ENCODE data around the gene CHAC1. TPM values are rescaled to one million over a fixed set of nuclear protein-coding genes. Genes with fewer than 3 reads are reported as not detected.

The CHAC1 gene
- total and polyA plus RNA-seq, 8 donors, result 1.3 to 61.6 (median 5.0) TPM

DNA sequence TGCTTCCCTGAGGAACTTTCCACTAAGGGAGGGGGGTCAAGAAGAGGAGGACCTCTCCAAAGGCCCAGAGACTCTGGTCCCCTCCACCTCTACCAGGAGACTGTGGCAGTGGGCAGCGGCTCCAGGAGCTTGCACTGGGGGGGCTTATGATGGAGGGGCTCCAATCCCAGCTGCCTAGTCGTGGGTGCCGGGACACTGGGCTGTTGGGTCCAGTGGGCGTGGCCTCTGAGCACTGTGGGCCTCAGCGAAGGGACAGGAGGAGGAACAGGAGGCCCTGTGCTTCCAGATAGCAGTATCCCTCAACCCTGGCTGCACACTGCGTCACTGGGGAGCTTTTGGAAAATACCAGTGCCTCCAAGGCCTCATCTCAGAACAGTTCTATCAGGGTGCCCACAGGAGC lies 37.6 kb upstream of the CHAC1 start:
- H3K9me3 ChIP-seq, result no peaks in the 10 kb centered on the region
- H3K4me1 ChIP-seq, result peaks cover 0 to 12% (median 0%) of the 10 kb centered on the region in 4 donors
- no peaks in the 10 kb centered on the region for H3K36me3 ChIP-seq
- no peak overlapping the region for H3K4me3 ChIP-seq
- 60 to 71% (median 68%) methylated on average over 3 to 6 of the region's 6 CpGs for WGBS, 5 donors
- intact Hi-C loops (cut with DNase I; ENCODE audit: low total_unique reads), result no loop called here
- no peak for DNase-seq
- TF ChIP-seq POLR2A (IDR thresholded peaks at IDR 0.05) (no peak), POLR2AphosphoS5 (IDR thresholded peaks at IDR 0.05) (no peak), CTCF (IDR thresholded peaks at IDR 0.05) (no peak), EP300 (IDR thresholded peaks at IDR 0.05) (no peak)
- peak overlapping the region in 1 of 5 donors; percentile 26 for H3K27ac ChIP-seq
- no peaks in the 10 kb centered on the region for H3K27me3 ChIP-seq

- intact Hi-C loops (cut with DNase I; ENCODE audit: low total_unique reads), result no loop called here
- Histone ChIP-seq H3K9me3 (no peaks in the 10 kb centered on the region), H3K4me1 (no peaks in the 10 kb centered on the region), H3K36me3 (no peaks in the 10 kb centered on the region), H3K27me3 (no peaks in the 10 kb centered on the region), H3K4me3 (no peak overlapping the region), H3K27ac (peak overlapping the region in 3 of 5 donors; percentile 37 to 43 (median 39))
- TF ChIP-seq POLR2A (IDR thresholded peaks at IDR 0.05) (no peak), CTCF (IDR thresholded peaks at IDR 0.05) (no peak), EP300 (IDR thresholded peaks at IDR 0.05) (no peak)
- no peak for DNase-seq
- 58 to 77% (median 75%) methylated on average over 10 to 11 of the region's 11 CpGs for WGBS, 5 donors
Measured at GRCh38 chr15:40917585-40917984, 35.7 kb upstream of the CHAC1 start.

DNA sequence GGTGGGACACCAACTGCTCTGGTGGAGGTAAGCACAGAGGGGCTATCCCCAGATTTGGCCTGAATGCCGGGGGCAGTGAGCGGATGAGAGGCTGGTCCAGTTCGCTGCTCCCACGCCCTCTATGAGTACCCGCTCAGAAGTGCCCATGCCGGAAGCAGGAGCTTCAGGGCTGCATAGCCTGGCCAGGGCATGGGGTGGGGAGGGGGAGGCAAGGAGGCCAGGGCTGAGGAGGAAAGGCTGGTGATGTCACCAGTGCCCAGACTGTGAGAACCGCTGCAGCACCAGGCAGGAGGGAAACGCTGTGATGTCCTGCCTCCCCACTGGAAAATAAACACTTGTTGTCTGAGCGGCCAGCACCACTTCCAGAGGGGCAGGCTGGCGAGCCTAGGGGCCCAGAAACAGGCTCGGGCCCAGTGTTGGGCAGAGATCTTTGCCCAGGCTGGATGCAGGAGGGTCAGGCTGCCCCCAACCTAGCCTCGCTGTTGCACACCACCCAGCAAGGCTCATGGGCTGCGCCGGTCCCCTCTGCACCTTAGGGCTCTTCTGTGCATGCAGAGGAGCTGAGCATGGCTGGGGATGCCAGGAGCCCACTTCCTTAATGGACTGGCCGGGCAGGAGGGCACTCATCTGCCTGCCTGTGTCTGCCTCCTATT lies 35.0 kb upstream of the CHAC1 start:
- H3K9me3 ChIP-seq, result no peaks in the 10 kb centered on the region
- peak in 1 of 2 donors; percentile 65 for DNase-seq
- 69 to 96% (median 83%) methylated on average over 4 to 15 of the region's 15 CpGs for WGBS, 5 donors
- H3K27me3 ChIP-seq, result no peaks in the 10 kb centered on the region
- no peak overlapping the region for H3K4me3 ChIP-seq
- intact Hi-C loops (cut with DNase I; ENCODE audit: low total_unique reads), result no loop called here
- no peak for TF ChIP-seq CTCF (IDR thresholded peaks at IDR 0.05)
- TF ChIP-seq POLR2A (IDR thresholded peaks at IDR 0.05), result no peak
- no peak for TF ChIP-seq EP300 (IDR thresholded peaks at IDR 0.05)
- no peak for TF ChIP-seq POLR2AphosphoS5 (IDR thresholded peaks at IDR 0.05)
- no peaks in the 10 kb centered on the region for H3K4me1 ChIP-seq
- H3K36me3 ChIP-seq, result no peaks in the 10 kb centered on the region
- peak overlapping the region in 3 of 5 donors; percentile 37 to 43 (median 39) for H3K27ac ChIP-seq

DNA sequence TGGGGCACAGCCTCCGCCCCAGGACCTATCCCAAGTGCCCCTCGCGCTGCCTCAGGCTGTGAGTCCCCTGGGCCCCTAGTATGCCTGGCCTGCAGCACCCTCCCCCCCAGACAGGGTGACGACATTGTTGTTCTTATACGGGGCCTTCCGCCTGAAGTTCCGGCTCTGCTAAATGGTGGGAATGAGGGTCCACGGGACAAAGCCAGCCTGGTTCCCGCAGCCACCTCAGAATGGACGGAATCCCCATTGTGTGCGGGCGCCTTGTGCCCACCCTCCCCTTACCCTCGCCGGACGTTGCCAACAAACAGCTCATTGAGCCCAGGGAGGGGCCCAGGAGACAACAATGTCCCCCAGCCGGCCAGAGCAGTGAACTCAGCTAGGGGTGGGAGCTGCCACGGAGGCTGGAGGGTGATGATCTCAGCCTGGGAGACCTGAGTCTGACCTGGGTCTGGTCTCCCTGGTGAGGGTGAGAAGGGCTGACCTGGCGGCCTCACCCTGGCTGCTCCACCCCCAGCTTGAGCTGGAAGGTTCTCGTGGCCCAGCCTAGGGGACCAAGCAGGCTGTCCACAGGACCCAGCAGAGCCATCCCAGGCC lies 34.4 kb upstream of the CHAC1 start:
- intact Hi-C loops (cut with DNase I; ENCODE audit: low total_unique reads), result no loop called here
- H3K9me3 ChIP-seq, result no peaks in the 10 kb centered on the region
- peak in 1 of 2 donors; percentile 67 for DNase-seq
- WGBS, 5 donors, result 69 to 79% (median 72%) methylated on average over 4 to 19 of the region's 19 CpGs
- TF ChIP-seq CTCF (IDR thresholded peaks at IDR 0.05) (no peak), EP300 (IDR thresholded peaks at IDR 0.05) (no peak), POLR2A (IDR thresholded peaks at IDR 0.05) (no peak), POLR2AphosphoS5 (IDR thresholded peaks at IDR 0.05) (no peak)
- H3K4me3 ChIP-seq, result no peak overlapping the region
- no peaks in the 10 kb centered on the region for H3K36me3 ChIP-seq
- no peaks in the 10 kb centered on the region for H3K4me1 ChIP-seq
- H3K27me3 ChIP-seq, result no peaks in the 10 kb centered on the region
- H3K27ac ChIP-seq, result peak overlapping the region in 3 of 5 donors; percentile 37 to 43 (median 39)
